GM10266 (cell line): ENCODE results near the gene GRID1.

Experiments used
- DNase-seq: peaks from one replicate; pipeline ENCODE4 v3.0.0; 2012; ENCODE audit errors: extremely low spot score
- CTCF ChIP-seq: IDR thresholded peaks from 2 replicates; pipeline ENCODE4 v1.5.1; 2012; ENCODE audit warnings: mild to moderate bottlenecking, low read depth; ENCODE audit not compliant: control insufficient read depth, insufficient read depth; ENCODE audit errors: missing control alignments

GRID1 gene

GRCh38 chr10:86366033-86366901, at the start of gene GRID1:
Gene GRID1 (minus strand): TSS chr10:86366795.
- TF ChIP-seq CTCF: peak; percentile 8
- peak; percentile 74 for DNase-seq

DNA sequence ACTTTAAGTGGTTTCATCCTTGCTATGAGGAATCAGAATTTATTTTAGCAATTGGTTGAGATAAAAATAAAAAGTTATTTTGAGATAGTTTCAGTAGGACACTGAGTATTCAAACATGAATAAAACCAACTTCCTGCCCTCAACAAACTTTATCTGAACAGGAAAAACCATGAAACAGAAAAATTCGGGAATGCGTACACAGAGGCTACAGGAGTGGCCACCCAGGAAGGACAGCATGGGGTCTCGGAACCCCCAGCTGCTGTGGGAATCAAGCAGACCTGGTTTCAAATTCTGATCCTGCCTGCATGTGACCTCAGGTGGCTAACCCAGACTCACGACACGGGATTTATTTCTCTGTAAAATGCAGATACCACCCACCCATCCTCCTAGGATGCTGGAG, 49.0 kb upstream of the GRID1 start:
- no peak for TF ChIP-seq CTCF
- DNase-seq: no peak

DNA sequence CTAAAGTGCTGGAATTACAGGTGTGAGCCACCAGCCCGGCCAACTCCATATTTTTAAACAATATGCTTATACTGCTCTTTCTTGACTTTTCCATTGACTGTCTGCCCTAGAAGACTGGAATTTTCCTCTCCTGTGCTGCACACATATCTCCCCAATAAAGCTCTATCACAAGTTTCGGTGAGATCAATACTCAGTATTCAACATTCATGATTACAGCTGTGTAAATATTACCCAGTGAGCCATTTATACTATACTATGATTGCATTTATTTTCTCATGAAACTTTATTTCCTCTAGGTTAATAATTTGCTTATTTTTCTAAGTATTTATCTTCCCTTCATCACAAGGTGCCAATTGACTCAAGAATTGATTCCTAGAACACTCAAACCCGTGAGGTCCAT, 48.5 kb upstream of the GRID1 start:
- DNase-seq: no peak
- TF ChIP-seq CTCF: no peak

DNA sequence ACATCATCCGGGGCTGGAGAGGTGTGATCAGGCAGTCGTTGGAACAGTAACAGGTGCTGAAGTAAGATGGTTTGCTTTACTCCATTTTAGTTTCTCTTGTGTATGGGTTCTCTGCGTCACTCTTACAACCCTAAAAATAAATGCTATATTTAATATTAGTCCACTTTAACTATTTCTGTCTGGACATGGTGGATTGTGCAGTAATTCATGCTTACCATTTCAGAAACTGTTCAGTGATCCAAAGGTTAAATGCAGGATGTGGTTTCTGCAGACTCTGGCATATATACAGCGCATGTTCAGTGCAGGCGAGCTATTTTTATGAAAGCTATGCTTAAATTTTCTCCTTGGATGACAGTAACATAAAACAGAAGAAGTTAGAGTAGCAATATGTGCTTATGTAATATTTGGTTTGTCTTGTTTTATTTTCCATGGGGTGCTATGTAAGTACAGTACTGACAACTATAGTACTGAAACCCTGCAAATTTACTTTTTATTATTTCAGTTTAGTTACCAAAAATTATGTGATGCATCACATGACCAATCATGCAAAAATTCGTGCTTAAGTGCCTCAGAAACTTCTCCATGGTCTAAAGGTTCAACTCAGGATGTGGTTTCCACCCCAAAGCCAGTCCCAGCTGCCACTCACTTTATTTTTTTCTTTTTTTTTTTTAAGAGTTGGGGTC, 46.6 kb upstream of the GRID1 start:
- peak; percentile 59 for DNase-seq
- no peak for TF ChIP-seq CTCF

DNA sequence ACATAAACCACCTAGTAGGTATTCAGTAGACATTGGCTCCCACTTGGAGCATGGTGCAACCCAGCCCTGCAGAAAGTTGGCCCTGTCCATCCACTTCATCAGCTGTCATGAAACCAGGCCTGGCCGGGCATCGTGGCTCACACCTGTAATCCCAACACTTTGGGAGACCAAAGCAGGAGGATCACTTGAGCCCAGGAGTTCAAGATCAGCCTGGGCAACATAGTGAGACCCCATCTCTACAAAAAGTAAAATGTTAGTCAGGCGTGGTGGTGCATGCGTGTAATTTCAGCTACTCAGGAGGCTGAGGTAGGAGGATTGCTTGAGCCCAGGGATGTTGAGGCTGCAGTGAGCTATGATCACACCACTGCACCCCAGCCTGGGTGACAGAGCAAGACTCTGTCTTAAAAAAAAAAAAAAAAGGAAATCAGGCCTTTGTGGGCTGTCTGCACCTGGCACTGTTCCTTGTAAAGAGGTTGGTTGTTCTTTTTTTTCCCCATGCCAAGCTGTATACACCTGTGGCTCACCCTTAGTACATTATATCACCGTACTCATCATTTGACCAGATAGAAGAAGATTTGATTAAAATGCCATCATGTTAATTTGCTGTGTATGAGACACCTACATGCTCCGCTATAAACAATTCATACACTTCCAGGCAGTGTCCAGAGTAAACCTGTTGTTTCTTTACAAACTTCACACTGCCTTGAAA, 45.4 kb upstream of the GRID1 start:
- no peak for TF ChIP-seq CTCF

GRCh38 chr10:86411281-86411841, 44.8 kb upstream of the GRID1 start:
- DNase-seq: peak; percentile 50
- TF ChIP-seq CTCF: no peak

More for the DNA sequence above, 45.4 kb upstream of the GRID1 start:
- no peak for DNase-seq
